ENCODE data around the gene ARL4D.

DNA sequence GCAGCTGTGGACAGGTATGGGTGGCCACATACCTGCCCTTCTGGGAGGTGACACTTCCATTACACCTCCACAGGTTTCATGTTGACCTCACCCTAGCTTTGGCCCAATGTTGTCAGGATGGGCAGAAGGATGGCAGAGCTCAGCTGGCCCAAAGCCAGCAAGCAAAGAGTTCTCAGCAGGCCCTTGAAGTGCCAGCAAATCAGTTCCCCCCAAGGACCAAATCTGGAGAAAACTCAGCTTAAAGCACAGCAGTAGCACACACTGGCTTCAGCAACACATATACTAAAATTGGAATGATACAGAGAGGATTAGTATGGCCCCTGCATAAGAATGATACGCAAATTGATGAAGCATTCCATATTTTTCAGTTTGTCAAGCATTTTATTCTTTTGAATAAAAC, 13.4 kb downstream of the ARL4D start:
- no peak for TF ChIP-seq CTCF (IDR thresholded peaks at IDR 0.05; ENCODE audit: low read length)
- TF ChIP-seq EZH2 (optimal IDR thresholded peaks at IDR 0.05; ENCODE audit: low read depth, low read length) = no peak

All from MM.1S (cell line).